HG03159 (cell line): ENCODE measurements around the gene NPAS3.

Source experiments
- ATAC-seq: cut with Tn5 transposase; IDR thresholded peaks from one replicate; pipeline ENCODE4 v1.9.1; 2021; ENCODE audit warnings: mild to moderate bottlenecking, moderate library complexity; ENCODE audit not compliant: unreplicated experiment

The NPAS3 gene

DNA sequence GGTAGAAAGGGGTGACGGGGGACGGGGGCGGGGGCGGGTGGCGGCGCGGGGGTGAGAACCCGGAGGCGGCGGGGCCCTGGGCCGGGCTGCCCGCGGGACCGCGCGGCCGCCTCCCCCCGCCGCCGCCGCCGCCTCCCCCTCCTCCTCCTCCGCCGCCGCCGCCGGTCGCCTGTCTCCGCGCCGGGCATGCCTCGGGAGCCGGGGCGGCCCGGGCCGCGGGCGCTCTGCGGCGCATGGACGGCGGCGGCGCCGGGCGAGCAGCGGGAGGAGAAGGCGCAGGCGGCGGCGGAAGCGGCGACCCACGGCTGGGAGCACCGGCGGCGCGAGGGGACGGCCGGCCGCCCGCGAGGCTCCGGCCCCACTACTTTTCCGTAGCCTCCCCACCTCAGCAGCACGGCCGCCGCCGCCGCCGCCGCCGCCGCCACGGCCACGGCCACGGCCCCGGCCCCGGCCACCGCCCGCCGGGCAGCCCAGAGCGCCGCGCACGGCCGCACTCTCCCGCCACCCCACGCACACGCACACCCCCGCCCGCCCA lies at the start of gene NPAS3:
TSS of gene NPAS3 (plus strand) at position 161 of the 535 bp plus-strand sequence.
- ATAC-seq = no peak

GRCh38 chr14:32896979-32897697 lies 41.5 kb upstream of the NPAS3 start:
- ATAC-seq = no peak

GRCh38 chr14:32897698-32898064 lies 41.0 kb upstream of the NPAS3 start:
- no peak for ATAC-seq

DNA sequence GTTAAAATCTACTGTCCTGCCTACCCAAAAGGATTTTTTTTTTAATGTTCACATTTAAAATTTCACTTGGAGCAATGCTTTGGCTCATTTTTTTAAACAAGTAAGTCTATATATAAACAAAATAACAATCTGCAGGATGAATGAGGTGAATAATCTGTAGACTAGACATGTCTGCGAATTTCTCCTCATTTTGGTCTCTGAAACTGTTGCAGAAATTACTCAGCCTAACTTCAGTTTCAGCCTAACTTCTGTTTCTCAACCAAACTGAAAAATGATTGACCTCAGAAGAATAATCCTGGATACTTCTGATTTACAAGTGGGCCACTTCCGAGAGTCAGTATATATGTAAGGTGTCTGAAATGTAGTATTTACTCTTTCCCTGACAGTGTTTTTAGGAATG lies 39.8 kb upstream of the NPAS3 start:
- no peak for ATAC-seq

DNA sequence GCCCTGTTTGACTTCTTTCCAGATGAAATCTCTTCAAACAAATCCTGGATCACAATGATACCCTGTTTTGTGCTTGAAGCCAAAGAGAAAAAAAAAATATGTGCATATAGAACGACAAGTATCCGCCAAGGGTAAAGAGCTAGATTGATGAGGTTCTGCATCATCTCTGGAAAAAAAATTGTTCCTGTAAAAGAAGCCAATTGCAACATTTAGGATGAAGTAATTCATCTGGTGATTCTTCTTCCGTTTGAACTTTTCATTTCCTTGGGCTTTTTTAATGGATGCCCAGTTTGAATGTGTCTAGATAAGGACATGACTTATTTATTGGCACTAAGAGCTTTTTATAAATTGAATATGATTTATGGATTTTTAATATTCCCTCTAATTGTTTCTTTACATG lies 38.1 kb upstream of the NPAS3 start:
- no peak for ATAC-seq

DNA sequence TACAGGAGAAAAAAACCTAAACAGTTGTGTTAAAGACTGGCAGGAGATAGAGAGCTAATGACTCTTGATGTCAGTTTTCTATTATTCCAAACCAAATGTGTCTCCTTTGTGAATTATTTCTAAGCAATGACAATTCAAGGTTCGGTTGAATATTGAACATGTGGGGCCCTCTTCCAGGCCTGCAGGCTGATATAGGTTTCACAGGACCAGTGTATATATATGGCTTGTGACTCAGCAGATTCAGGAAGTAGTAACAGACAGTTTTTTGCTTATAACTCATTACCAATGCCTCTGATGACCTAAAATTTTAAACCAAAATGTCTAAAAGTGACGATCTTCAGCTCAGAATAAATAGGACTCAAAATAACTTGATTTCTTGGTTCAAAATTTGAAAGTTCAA lies 33.7 kb upstream of the NPAS3 start:
- ATAC-seq = no peak

- no peak for ATAC-seq
Measured at GRCh38 chr14:32906672-32907071, 32.0 kb upstream of the NPAS3 start.

DNA sequence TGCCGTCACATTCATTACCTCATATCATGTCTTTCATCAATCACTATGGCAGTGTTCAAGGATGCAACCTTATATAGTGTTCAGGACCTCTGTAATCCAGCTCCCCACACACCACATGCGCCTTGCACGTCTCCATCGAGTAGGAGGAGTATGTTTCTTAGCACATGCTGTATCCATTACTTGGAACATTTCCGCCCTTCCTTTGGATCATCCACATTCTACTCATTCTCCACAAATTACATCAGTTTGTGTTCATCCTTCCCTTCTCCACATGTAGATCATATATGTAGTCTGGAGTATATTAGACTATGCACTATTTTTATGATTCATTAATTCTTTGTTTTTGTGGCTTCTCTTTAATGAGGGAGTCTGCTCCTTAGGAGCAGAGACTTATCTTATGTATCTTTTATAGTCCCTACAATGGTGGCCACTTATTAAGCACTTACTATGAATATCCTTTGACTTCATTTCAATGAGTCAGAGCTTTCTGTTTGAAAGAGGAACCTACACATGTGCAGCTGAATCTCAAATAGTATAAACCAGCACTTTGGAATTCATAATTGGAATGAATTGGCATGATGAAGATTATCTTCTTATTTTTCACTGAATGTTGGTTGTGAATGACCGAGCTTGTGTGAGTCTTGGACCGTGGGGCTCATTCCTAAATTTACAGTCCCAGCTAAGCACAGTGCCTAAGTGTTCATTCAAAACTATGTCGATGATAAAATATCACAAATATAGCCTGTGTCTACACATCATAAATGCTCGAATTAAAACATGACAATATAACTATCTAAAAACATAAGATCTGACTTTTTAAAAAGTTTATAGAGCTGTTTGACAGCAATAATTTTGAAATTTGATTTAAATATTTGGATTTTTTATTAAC lies 30.2 kb upstream of the NPAS3 start:
- no peak for ATAC-seq

GRCh38 chr14:32913725-32914124 lies 25.0 kb upstream of the NPAS3 start:
- no peak for ATAC-seq

DNA sequence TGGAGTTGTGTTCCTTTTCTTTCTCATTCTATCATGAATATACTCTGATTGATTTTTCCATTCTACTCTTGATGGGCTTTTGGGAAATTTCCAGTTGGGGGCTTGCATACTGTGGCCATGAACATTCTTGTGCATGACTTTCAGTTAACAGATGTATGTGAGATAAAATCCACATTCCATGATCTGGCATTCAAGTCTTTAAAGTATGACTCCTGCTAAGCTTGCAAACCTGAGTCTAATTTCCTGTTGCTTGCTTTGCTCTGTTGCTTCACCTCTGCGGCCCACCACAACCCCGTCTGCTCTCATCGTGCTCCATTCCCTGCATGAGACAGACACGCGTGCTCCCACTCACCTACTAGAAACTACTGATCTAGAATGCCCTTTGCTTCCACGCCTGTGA lies 24.3 kb upstream of the NPAS3 start:
- no peak for ATAC-seq

DNA sequence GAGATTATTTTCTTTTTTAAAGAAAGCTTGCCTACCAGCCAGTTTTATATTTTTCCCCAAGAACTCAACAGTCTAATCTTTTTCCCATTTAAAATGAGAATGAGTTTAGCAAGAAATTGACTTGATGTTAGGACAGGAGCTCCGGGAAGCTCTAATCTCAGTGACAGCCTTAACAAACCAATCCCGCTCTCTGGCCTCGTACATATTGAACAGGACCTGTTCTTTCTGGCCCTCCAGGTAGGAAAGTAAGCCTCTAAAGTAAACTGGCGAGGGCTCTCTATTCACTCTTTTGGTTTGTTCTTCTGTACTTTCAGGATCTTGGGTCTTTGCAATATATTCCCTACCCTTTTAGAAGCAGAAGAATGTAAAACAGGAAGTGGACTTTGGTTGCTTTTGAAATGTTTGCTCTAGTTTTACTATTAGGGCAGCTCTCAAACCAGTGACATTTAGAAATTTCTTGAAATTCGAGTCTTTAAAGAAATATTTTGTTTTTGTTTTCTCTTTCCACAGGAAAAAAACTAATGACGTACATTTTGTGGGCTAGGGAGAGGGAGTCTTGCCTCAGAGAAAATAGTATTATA lies 17.9 kb upstream of the NPAS3 start:
- ATAC-seq = no peak

- ATAC-seq = no peak
Measured at GRCh38 chr14:32925439-32925838, 13.2 kb upstream of the NPAS3 start.

GRCh38 chr14:32932302-32932913 lies 6.3 kb upstream of the NPAS3 start:
- no peak for ATAC-seq

- ATAC-seq = no peak
Measured at GRCh38 chr14:32932914-32933628, 5.6 kb upstream of the NPAS3 start.

DNA sequence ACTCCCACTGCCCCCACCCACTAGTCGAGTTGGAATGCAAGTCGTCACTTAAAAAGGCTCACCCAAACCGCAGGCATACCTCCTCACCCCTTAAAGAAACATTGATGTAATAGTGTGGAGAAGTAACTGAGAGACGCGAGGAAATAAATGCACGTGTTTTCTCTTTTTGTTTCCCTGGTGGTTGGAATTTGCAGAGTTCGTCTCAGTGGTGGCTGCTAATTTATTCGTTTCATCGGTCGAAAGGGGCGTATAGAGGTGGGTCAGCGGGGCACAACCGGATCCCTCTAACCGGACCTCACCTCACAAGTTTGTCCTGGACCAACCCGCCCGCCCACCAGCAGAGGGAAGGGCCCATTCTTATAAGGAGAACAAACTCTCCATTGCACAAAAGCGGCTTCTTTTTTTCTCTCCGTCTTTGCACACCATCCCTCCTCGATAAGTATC lies 5.0 kb upstream of the NPAS3 start:
- ATAC-seq = no peak

GRCh38 chr14:32934073-32934880 lies 4.4 kb upstream of the NPAS3 start:
- no peak for ATAC-seq

DNA sequence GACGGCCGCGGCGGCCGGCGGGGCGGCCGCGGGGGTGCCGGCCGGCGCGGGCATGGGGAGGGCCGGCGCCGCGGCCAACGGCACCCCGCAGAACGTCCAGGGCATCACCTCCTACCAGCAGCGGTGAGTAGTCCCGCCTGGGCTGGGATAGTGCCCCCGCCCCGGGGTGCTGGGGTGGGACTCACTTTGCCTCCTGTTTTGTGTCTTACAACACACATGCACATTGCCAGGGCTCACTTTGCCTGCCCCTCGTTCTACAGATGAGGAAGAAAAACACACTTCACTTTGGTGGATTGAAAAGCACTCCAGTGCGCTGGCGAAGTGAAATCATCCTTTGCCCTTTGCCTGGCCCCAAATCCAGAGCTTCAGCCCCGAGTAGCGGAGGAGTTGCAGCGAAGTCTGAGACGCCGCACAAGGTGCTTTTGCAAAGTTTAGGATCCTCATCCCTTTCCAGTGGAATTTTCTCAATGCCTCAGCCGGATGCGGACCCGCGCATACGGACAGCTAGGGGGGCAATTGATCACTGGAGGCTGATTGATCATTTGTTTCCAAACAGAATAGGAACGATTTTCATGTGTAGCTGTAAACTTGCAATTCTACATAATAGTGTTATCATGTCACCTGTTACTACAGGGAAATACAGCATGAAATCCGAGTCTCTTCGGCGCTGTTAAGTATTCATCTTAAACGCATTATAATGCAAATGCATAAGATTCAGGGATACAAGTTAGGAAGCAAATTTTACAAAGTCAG lies 3.6 kb upstream of the NPAS3 start:
- no peak for ATAC-seq

GRCh38 chr14:32939254-32940065 lies 781 bp downstream of the NPAS3 start:
- ATAC-seq = no peak
